Neural cell (in vitro differentiated cells): ENCODE data around the gene COL4A4. TPM values are rescaled to one million over a fixed set of nuclear protein-coding genes. Genes with fewer than 3 reads are reported as not detected.

ENCODE experiments used
- H2AFZ ChIP-seq: fragments of 200-600, 300-800 bp; sonication (generic), shearing (Covaris generic); 2 replicates; pipeline ENCODE4 v1.6.0; 2014; ENCODE audit warnings: low read depth, mild to moderate bottlenecking, antibody characterized with exemption, low read length, moderate library complexity
- H3F3A ChIP-seq: fragments of 200-600 bp; shearing (Covaris generic); 2 replicates; pipeline ENCODE4 v1.6.1; 2016; ENCODE audit warnings: mild to moderate bottlenecking, moderate library complexity, mixed read lengths, antibody characterized with exemption, low read length; ENCODE audit not compliant: insufficient read depth, poor library complexity, severe bottlenecking
- H3K27ac ChIP-seq: fragments of 200-600, 300-800 bp; sonication (generic), shearing (Covaris generic); 2 replicates; pipeline ENCODE4 v1.5.1; 2014; ENCODE audit warnings: mild to moderate bottlenecking, low read length, moderate library complexity
- H3K27me3 ChIP-seq: fragments of 300-800, 200-600 bp; sonication (generic), shearing (Covaris generic); 2 replicates; pipeline ENCODE4 v1.6.0; 2014; ENCODE audit warnings: mild to moderate bottlenecking, low read depth, low read length, moderate library complexity; ENCODE audit not compliant: insufficient read depth
- H3K36me3 ChIP-seq: fragments of 300-800, 200-600 bp; sonication (generic), shearing (Covaris generic); 2 replicates; pipeline ENCODE4 v1.5.1; 2014; ENCODE audit warnings: mild to moderate bottlenecking, antibody characterized with exemption, low read length, moderate library complexity; ENCODE audit not compliant: insufficient read depth
- H3K4me2 ChIP-seq: fragments of 300-800, 200-600 bp; sonication (generic), shearing (Covaris generic); 2 replicates; pipeline ENCODE4 v1.6.0; 2014; ENCODE audit warnings: mild to moderate bottlenecking, low read length
- H3K4me3 ChIP-seq: fragments of 300-800, 200-600 bp; sonication (generic), shearing (Covaris generic); 2 replicates; pipeline ENCODE4 v1.5.1; 2014; ENCODE audit warnings: mild to moderate bottlenecking, low read length, moderate library complexity
- H3K79me2 ChIP-seq: fragments of 200-600 bp; shearing (Covaris generic); replicated peaks from 2 replicates; pipeline ENCODE4 v1.6.0; 2014; ENCODE audit warnings: mild to moderate bottlenecking, low read length, moderate library complexity; ENCODE audit not compliant: insufficient read depth
- H3K9ac ChIP-seq: fragments of 300-800, 200-600 bp; sonication (generic), shearing (Covaris generic); 2 replicates; pipeline ENCODE4 v1.6.1; 2016; ENCODE audit warnings: mild to moderate bottlenecking, low read length, mixed read lengths
- H3K9me2 ChIP-seq: fragments of 200-600 bp; shearing (Covaris generic); 2 replicates; pipeline ENCODE4 v1.6.1; 2016; ENCODE audit warnings: mild to moderate bottlenecking, low read length, mixed read lengths; ENCODE audit not compliant: insufficient read depth
- H3K9me3 ChIP-seq: fragments of 200-600, 300-800 bp; sonication (generic), shearing (Covaris generic); 2 replicates; pipeline ENCODE4 v1.6.1; 2016; ENCODE audit warnings: mild to moderate bottlenecking, mixed run types, low read length, moderate library complexity, mixed read lengths
- H4K20me1 ChIP-seq: fragments of 200-600 bp; shearing (Covaris generic); 2 replicates; pipeline ENCODE4 v1.6.1; 2016; ENCODE audit warnings: mild to moderate bottlenecking, mixed run types; ENCODE audit not compliant: insufficient read depth
- EP300 ChIP-seq: fragments of 450-650 bp; conservative IDR thresholded peaks from 2 replicates; pipeline ENCODE4 v1.6.1; 2014; ENCODE audit warnings: antibody characterized with exemption, mild to moderate bottlenecking, moderate library complexity; ENCODE audit not compliant: poor library complexity, severe bottlenecking
- EZH2 ChIP-seq: fragments of 200-600, 300-800 bp; shearing (Covaris generic), sonication (generic); IDR thresholded peaks from 2 replicates; pipeline ENCODE4 v1.6.1; 2014; ENCODE audit warnings: antibody characterized with exemption, low read length, borderline replicate concordance, mild to moderate bottlenecking; ENCODE audit not compliant: insufficient read depth, poor library complexity, severe bottlenecking
- MXI1 ChIP-seq: fragments of 450-650 bp; conservative IDR thresholded peaks from 2 replicates; pipeline ENCODE4 v1.6.1; 2014; ENCODE audit warnings: antibody characterized with exemption, mild to moderate bottlenecking; ENCODE audit not compliant: poor library complexity, severe bottlenecking
- POLR2AphosphoS5 ChIP-seq: IDR thresholded peaks from 2 replicates; pipeline ENCODE4 v1.6.1; 2012
- RAD21 ChIP-seq: fragments of 450-650 bp; conservative IDR thresholded peaks from 2 replicates; pipeline ENCODE4 v1.6.1; 2014; ENCODE audit warnings: antibody characterized with exemption, mild to moderate bottlenecking, moderate library complexity
- SMC3 ChIP-seq: fragments of 450-650 bp; conservative IDR thresholded peaks from 2 replicates; pipeline ENCODE4 v1.6.1; 2014; ENCODE audit warnings: antibody characterized with exemption, mild to moderate bottlenecking, moderate library complexity; ENCODE audit not compliant: poor library complexity
- TAF1 ChIP-seq: IDR thresholded peaks from 2 replicates; pipeline ENCODE4 v1.6.1; 2012; ENCODE audit warnings: low read depth
- polyA plus RNA-seq: library from polyadenylated mRNA; depleted of rRNA; stranded (reverse); fragments of >200 nt; gene quantifications from 2 replicates; pipeline ENCODE4 v1.2.3, GENCODE V29; 2014
- TF ChIP-seq, protein P1 (sequence below): fragments of 450-650 bp; IDR thresholded peaks from 2 replicates; pipeline ENCODE4 v1.5.1; 2014; ENCODE audit warnings: antibody characterized with exemption, mild to moderate bottlenecking, moderate library complexity; ENCODE audit not compliant: poor library complexity, severe bottlenecking
- TF ChIP-seq, protein P2 (sequence below): IDR thresholded peaks from 2 replicates; pipeline ENCODE4 v1.6.1; 2012; ENCODE audit warnings: borderline replicate concordance

The COL4A4 gene
- polyA plus RNA-seq, 1 donor from 2014 or later: 0.35 TPM

DNA sequence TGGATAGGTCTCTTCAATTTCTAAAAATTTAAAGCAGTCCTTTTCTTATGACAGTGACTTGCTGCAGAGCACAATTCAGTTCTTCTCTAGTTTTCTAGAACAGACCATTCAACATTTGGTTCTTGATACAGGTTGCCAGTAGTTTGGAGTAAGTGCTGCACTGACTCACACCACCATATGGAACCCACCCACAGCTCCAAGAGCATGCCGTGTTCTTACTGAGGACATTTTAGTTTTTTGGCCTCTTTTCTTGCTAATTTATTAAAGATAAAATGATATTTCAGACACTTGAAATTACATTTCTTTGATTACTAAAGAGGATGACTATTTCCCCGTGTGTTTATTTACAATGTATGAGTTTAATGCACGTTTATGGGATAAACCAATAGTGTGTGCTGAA lies 120.0 kb downstream of the COL4A4 start:
- Histone ChIP-seq H3K9me2 (no peaks in the 10 kb centered on the region), H3K4me2 (no peak overlapping the region), H3F3A (no peaks in the 10 kb centered on the region), H2AFZ (no peak overlapping the region), H4K20me1 (no peaks in the 10 kb centered on the region), H3K4me3 (no peak overlapping the region), H3K36me3 (no peaks in the 10 kb centered on the region), H3K27ac (no peak overlapping the region), H3K9me3 (no peaks in the 10 kb centered on the region), H3K27me3 (no peaks in the 10 kb centered on the region), H3K9ac (no peak overlapping the region), H3K79me2 (no peaks in the 10 kb centered on the region)
- TF ChIP-seq RAD21: no peak
- TF ChIP-seq EP300: no peak
- TF ChIP-seq, protein P1, sequence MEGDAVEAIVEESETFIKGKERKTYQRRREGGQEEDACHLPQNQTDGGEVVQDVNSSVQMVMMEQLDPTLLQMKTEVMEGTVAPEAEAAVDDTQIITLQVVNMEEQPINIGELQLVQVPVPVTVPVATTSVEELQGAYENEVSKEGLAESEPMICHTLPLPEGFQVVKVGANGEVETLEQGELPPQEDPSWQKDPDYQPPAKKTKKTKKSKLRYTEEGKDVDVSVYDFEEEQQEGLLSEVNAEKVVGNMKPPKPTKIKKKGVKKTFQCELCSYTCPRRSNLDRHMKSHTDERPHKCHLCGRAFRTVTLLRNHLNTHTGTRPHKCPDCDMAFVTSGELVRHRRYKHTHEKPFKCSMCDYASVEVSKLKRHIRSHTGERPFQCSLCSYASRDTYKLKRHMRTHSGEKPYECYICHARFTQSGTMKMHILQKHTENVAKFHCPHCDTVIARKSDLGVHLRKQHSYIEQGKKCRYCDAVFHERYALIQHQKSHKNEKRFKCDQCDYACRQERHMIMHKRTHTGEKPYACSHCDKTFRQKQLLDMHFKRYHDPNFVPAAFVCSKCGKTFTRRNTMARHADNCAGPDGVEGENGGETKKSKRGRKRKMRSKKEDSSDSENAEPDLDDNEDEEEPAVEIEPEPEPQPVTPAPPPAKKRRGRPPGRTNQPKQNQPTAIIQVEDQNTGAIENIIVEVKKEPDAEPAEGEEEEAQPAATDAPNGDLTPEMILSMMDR: no peak
- TF ChIP-seq POLR2AphosphoS5: no peak
- no peak for TF ChIP-seq EZH2
- TF ChIP-seq, protein P2, sequence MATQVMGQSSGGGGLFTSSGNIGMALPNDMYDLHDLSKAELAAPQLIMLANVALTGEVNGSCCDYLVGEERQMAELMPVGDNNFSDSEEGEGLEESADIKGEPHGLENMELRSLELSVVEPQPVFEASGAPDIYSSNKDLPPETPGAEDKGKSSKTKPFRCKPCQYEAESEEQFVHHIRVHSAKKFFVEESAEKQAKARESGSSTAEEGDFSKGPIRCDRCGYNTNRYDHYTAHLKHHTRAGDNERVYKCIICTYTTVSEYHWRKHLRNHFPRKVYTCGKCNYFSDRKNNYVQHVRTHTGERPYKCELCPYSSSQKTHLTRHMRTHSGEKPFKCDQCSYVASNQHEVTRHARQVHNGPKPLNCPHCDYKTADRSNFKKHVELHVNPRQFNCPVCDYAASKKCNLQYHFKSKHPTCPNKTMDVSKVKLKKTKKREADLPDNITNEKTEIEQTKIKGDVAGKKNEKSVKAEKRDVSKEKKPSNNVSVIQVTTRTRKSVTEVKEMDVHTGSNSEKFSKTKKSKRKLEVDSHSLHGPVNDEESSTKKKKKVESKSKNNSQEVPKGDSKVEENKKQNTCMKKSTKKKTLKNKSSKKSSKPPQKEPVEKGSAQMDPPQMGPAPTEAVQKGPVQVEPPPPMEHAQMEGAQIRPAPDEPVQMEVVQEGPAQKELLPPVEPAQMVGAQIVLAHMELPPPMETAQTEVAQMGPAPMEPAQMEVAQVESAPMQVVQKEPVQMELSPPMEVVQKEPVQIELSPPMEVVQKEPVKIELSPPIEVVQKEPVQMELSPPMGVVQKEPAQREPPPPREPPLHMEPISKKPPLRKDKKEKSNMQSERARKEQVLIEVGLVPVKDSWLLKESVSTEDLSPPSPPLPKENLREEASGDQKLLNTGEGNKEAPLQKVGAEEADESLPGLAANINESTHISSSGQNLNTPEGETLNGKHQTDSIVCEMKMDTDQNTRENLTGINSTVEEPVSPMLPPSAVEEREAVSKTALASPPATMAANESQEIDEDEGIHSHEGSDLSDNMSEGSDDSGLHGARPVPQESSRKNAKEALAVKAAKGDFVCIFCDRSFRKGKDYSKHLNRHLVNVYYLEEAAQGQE: no peak
- no peak for TF ChIP-seq SMC3
- no peak for TF ChIP-seq TAF1
- TF ChIP-seq MXI1: no peak

DNA sequence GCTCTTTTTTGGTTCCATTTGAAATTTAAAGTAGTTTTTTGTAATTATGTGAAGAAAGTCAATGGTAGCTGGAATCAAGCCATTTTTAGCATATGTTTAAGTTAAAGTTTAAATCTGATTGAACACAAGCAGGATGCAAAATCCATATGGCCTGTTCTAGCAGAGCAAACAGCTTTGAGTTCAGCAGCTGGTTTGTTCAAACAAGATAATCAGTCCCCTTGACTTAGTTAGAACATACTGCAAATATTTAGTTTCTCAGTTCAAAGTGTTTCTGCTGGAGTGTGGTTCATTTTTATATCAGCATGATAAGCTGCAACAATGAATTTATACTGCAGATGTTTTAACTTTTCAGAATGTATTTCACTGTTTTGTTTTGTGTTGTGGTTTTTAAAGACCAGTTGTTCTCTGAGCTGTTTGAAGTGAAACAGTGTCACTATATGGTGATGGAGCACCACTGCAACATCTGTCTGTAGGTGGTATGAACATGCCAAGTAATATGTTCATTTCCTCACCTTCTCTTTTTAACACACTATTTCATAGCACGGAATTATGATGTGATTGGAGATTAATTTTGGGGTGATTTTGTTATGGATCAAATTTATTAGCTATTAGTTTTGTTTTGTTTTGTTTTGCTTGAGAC lies 125.3 kb downstream of the COL4A4 start:
- Histone ChIP-seq H3K27me3 (no peaks in the 10 kb centered on the region), H4K20me1 (no peaks in the 10 kb centered on the region), H2AFZ (no peak overlapping the region), H3F3A (no peaks in the 10 kb centered on the region), H3K9me3 (no peaks in the 10 kb centered on the region), H3K9ac (no peak overlapping the region), H3K9me2 (no peaks in the 10 kb centered on the region), H3K79me2 (no peaks in the 10 kb centered on the region), H3K4me3 (no peak overlapping the region), H3K4me2 (no peak overlapping the region), H3K36me3 (no peaks in the 10 kb centered on the region), H3K27ac (peak overlapping the region; percentile 11)
- TF ChIP-seq MXI1 (no peak), EP300 (no peak), SMC3 (no peak), POLR2AphosphoS5 (no peak), RAD21 (no peak), TAF1 (no peak), EZH2 (no peak)
- TF ChIP-seq, protein P2: no peak
- TF ChIP-seq, protein P1: no peak
